Activated naive CD8-positive, alpha-beta T cell treated with anti-CD3 and anti-CD28 coated beads, Interleukin-2, amount 10 ng/mL, durations not matched to agents 7 days and 5 days (primary cell): Measurements from ENCODE around the gene KCTD12. TPM values are rescaled to one million over a fixed set of nuclear protein-coding genes. Genes with fewer than 3 reads are reported as not detected.
"Not testable (repeated sequence)": the region's sequence is repeated elsewhere in the genome, so short reads cannot be mapped to it uniquely, and the experiment has no call there.

Source experiments
- ATAC-seq: fragments of 150-1000 bp; cut with Tn5 transposase; one replicate; pipeline ENCODE4 v1.10.0; 2021; ENCODE audit warnings: low read depth, moderate library complexity
- POLR2A ChIA-PET: fragments of 350-600 bp; sonication (Branson Sonifier 250); formaldehyde crosslinking; loops from one replicate; lab custom pipeline; 2021; ENCODE audit warnings: antibody characterized with exemption; lab: Charles Lee
- DNase-seq: peaks from one replicate; pipeline ENCODE4 v3.0.0; 2021
- H3K27ac Mint-ChIP-seq: one replicate; pipeline ENCODE4 v1.8.0; 2022; ENCODE audit warnings: mild to moderate bottlenecking, mixed read lengths
- H3K27me3 Mint-ChIP-seq: one replicate; pipeline ENCODE4 v1.8.0; 2022; ENCODE audit warnings: mild to moderate bottlenecking, moderate library complexity, mixed read lengths
- H3K36me3 Mint-ChIP-seq: one replicate; pipeline ENCODE4 v1.8.0; 2021; ENCODE audit warnings: mild to moderate bottlenecking, mixed read lengths
- H3K4me1 Mint-ChIP-seq: one replicate; pipeline ENCODE4 v1.8.0; 2021; ENCODE audit warnings: mixed read lengths
- H3K4me3 Mint-ChIP-seq: one replicate; pipeline ENCODE4 v1.8.0; 2022; ENCODE audit warnings: mild to moderate bottlenecking, moderate library complexity, mixed read lengths
- H3K9me3 Mint-ChIP-seq: one replicate; pipeline ENCODE4 v1.8.0; 2021; ENCODE audit warnings: mixed read lengths
- total RNA-seq, 2 experiments: library from RNA; stranded (reverse); gene quantifications; one replicate each; pipeline ENCODE4 v1.2.3, GENCODE V29; 2021

KCTD12 gene
- total RNA-seq, 2 experiments from 2014 or later: 6.1 to 6.5 TPM

- ATAC-seq (no peak), DNase-seq (no peak)
- H3K9me3 Mint-ChIP-seq: peaks cover 3% of the 10 kb centered on the region
- no peak overlapping the region for H3K27ac Mint-ChIP-seq
- H3K27me3 Mint-ChIP-seq: peaks cover 5% of the 10 kb centered on the region
- no peak overlapping the region for H3K4me3 Mint-ChIP-seq
- no peaks in the 10 kb centered on the region for H3K36me3 Mint-ChIP-seq
- H3K4me1 Mint-ChIP-seq: no peaks in the 10 kb centered on the region
- POLR2A ChIA-PET: no interaction called here
These were observed 18.3 kb upstream of the KCTD12 start for GRCh38 chr13:76904507-76904906.

- Mint-ChIP-seq H3K9me3 (peaks cover 8% of the 10 kb centered on the region), H3K36me3 (peaks cover 2% of the 10 kb centered on the region), H3K4me3 (no peak overlapping the region), H3K27ac (no peak overlapping the region), H3K27me3 (peaks cover 5% of the 10 kb centered on the region), H3K4me1 (no peaks in the 10 kb centered on the region)
- peak; percentile 40 for DNase-seq
- POLR2A ChIA-PET: interaction anchor here (0.8 kb wide), 1 partner anchor 1211 kb away, joined by 3 read pairs; no protein-coding TSS in a partner anchor
- peak; percentile 78 for ATAC-seq
These were observed 17.4 kb upstream of the KCTD12 start for GRCh38 chr13:76903544-76904162.

- H3K36me3 Mint-ChIP-seq, DNase-seq, POLR2A ChIA-PET, H3K9me3 Mint-ChIP-seq, H3K4me3 Mint-ChIP-seq, H3K27ac Mint-ChIP-seq, ATAC-seq: not testable (repeated sequence)
- peaks cover 11% of the 10 kb centered on the region for H3K27me3 Mint-ChIP-seq
- H3K4me1 Mint-ChIP-seq: peaks cover 11% of the 10 kb centered on the region
These were observed 12.9 kb upstream of the KCTD12 start for GRCh38 chr13:76899066-76899465.

GRCh38 chr13:76897171-76897570 is 11.0 kb upstream of the KCTD12 start:
- POLR2A ChIA-PET, H3K4me3 Mint-ChIP-seq, H3K36me3 Mint-ChIP-seq, H3K27ac Mint-ChIP-seq, DNase-seq, ATAC-seq, H3K9me3 Mint-ChIP-seq: not testable (repeated sequence)
- H3K4me1 Mint-ChIP-seq: peaks cover 13% of the 10 kb centered on the region
- peaks cover 15% of the 10 kb centered on the region for H3K27me3 Mint-ChIP-seq

- DNase-seq: no peak
- Mint-ChIP-seq H3K9me3 (peaks cover 5% of the 10 kb centered on the region), H3K27ac (no peak overlapping the region), H3K27me3 (peaks cover 34% of the 10 kb centered on the region), H3K4me3 (peak overlapping the region; percentile 31), H3K4me1 (peaks cover 13% of the 10 kb centered on the region), H3K36me3 (peaks cover 2% of the 10 kb centered on the region)
- ATAC-seq: peak; percentile 60
- POLR2A ChIA-PET: interaction anchor here (1.6 kb wide), 1 partner anchor 9 kb away, joined by 7 read pairs; the partner anchor contains the start of gene KCTD12
These were observed 8.4 kb upstream of the KCTD12 start for GRCh38 chr13:76894401-76895110.

GRCh38 chr13:76892488-76892887 is 6.3 kb upstream of the KCTD12 start:
- Mint-ChIP-seq H3K27me3 (peaks cover 47% of the 10 kb centered on the region), H3K4me3 (no peak overlapping the region), H3K4me1 (peaks cover 15% of the 10 kb centered on the region), H3K36me3 (no peaks in the 10 kb centered on the region), H3K9me3 (no peaks in the 10 kb centered on the region), H3K27ac (no peak overlapping the region)
- POLR2A ChIA-PET: no interaction called here
- ATAC-seq (no peak), DNase-seq (no peak)

DNA sequence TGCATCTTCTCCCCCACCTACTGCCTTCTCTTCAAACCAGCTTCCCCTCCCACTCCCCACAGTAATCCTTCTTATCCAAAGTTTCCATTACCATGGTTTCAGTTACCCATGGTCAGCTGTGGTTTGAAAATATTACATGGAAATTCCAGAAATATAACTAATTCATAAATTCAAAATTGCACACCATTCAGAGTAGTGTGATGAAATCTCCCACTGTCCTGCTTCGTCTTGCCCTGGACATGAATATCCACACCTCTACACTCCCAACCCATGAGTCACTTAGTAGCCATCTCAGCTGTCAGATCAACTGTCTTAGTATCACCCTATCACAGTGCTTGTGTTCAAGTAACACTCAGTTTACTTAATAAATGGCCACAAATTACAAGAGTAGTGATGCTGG is 3.8 kb upstream of the KCTD12 start:
- Mint-ChIP-seq H3K27ac (no peak overlapping the region), H3K27me3 (peaks cover 48% of the 10 kb centered on the region), H3K9me3 (no peaks in the 10 kb centered on the region), H3K4me1 (peaks cover 21% of the 10 kb centered on the region), H3K4me3 (no peak overlapping the region), H3K36me3 (no peaks in the 10 kb centered on the region)
- ATAC-seq: no peak
- no peak for DNase-seq
- POLR2A ChIA-PET: no interaction called here

DNA sequence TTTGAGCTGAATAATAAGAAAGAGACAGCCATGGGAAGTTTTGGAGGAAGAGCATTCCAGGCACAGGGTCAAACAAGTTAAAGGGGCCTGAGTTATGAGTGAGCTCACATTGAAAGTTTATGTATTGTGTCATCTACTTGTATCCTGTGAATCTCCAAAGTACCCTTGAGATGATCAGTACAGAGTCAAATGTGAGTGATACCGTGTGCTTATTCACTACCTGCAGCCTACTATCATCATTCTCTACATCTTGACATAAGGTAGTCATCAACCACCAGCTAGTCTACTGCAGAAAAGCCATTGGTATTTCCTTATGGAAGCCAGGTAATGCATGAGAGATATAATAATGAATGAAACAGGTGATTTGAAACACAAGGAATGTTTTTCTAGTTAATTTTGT is 3.0 kb upstream of the KCTD12 start:
- H3K9me3 Mint-ChIP-seq: no peaks in the 10 kb centered on the region
- POLR2A ChIA-PET: no interaction called here

DNA sequence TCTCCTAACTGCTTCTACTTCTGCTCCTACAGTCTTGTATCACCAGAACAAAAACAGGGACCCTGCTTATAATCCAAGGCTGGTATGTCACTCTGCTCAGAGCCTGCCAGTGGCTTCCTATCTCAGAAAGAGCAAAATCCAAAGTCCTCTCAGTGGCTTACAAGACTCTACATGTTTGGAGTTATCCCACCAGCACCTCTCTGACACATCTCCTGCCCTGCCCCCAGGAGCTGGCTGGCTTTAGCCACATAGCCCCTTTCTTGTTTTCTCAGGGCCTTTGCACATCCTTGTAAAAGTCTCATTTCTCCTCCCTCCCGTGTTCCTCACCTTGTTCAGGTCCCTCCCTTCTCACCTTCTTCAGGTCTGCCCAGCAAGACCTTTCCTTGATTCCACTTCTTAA is 2.2 kb upstream of the KCTD12 start:
- Mint-ChIP-seq H3K27me3 (peaks cover 48% of the 10 kb centered on the region), H3K4me1 (peaks cover 18% of the 10 kb centered on the region), H3K4me3 (no peak overlapping the region), H3K36me3 (no peaks in the 10 kb centered on the region), H3K27ac (no peak overlapping the region), H3K9me3 (no peaks in the 10 kb centered on the region)
- POLR2A ChIA-PET: no interaction called here
- DNase-seq (no peak), ATAC-seq (no peak)

More for the DNA sequence above, 3.0 kb upstream of the KCTD12 start:
- no peaks in the 10 kb centered on the region for H3K36me3 Mint-ChIP-seq
- no peak for ATAC-seq
- peaks cover 48% of the 10 kb centered on the region for H3K27me3 Mint-ChIP-seq
- H3K4me1 Mint-ChIP-seq: peaks cover 20% of the 10 kb centered on the region
- no peak for DNase-seq
- H3K4me3 Mint-ChIP-seq: no peak overlapping the region
- H3K27ac Mint-ChIP-seq: no peak overlapping the region

DNA sequence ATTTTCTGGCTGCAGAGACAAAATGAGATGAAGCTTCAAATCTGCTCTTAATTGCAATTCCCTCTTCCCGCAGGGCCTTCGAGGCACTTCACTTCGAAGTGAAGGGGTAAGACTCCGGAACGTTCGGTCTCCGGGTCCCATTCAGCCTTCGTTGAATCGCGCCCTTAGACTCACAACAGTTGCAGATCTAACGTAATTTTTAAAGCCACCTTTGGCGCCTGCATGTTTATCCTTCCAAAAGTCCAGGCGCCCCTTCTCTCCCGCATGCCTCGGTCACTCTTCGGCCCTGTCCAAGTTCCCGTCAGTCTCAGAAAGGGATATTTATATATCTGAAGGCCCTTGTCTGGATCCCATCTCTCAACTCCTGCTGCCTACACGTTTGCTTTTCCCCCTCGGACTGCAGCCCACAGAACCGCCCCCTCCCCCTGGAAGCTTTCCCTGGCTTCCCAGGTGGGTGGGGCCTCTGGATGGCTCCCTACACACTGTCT is 915 bp upstream of the KCTD12 start:
- ATAC-seq (no peak), DNase-seq (no peak)
- Mint-ChIP-seq H3K36me3 (peaks cover 3% of the 10 kb centered on the region), H3K4me3 (peak overlapping the region; percentile 80), H3K4me1 (peaks cover 23% of the 10 kb centered on the region), H3K9me3 (no peaks in the 10 kb centered on the region), H3K27ac (peak overlapping the region; percentile 30), H3K27me3 (peaks cover 41% of the 10 kb centered on the region)
- POLR2A ChIA-PET: interaction anchor here (1.0 to 1.7 kb wide), 2 partner anchors 104 to 442 kb away, joined by 3 to 4 read pairs; no protein-coding TSS in a partner anchor

- Mint-ChIP-seq H3K27ac (peak overlapping the region; percentile 54), H3K36me3 (peaks cover 5% of the 10 kb centered on the region), H3K9me3 (no peaks in the 10 kb centered on the region), H3K27me3 (peaks cover 34% of the 10 kb centered on the region), H3K4me1 (peaks cover 26% of the 10 kb centered on the region), H3K4me3 (peak overlapping the region; percentile 77)
- POLR2A ChIA-PET: interaction anchor here (1.2 to 2.5 kb wide), 5 partner anchors 9 to 443 kb away, joined by 4 to 9 read pairs (median 7); partner anchors contain the start of genes CLN5 and FBXL3
- ATAC-seq (peak; percentile 23), DNase-seq (no peak)
These were observed 257 bp downstream of the KCTD12 start for GRCh38 chr13:76886005-76886291.

GRCh38 chr13:76885203-76886004 is 801 bp downstream of the KCTD12 start:
- ATAC-seq (peak; percentile 57), DNase-seq (peak; percentile 79)
- H3K27me3 Mint-ChIP-seq: peaks cover 29% of the 10 kb centered on the region
- H3K27ac Mint-ChIP-seq: peak overlapping the region; percentile 88
- H3K4me1 Mint-ChIP-seq: peaks cover 27% of the 10 kb centered on the region
- H3K36me3 Mint-ChIP-seq: peaks cover 5% of the 10 kb centered on the region
- POLR2A ChIA-PET: interaction anchor here (1.2 to 2.5 kb wide), 5 partner anchors 9 to 444 kb away, joined by 4 to 9 read pairs (median 7); partner anchors contain the start of genes CLN5 and FBXL3
- H3K4me3 Mint-ChIP-seq: peak overlapping the region; percentile 95
- no peaks in the 10 kb centered on the region for H3K9me3 Mint-ChIP-seq

GRCh38 chr13:76884907-76885202 is 1.4 kb downstream of the KCTD12 start:
- Mint-ChIP-seq H3K9me3 (no peaks in the 10 kb centered on the region), H3K4me3 (peak overlapping the region; percentile 95), H3K27me3 (peaks cover 23% of the 10 kb centered on the region), H3K36me3 (peaks cover 5% of the 10 kb centered on the region), H3K27ac (peak overlapping the region; percentile 88), H3K4me1 (peaks cover 29% of the 10 kb centered on the region)
- no peak for DNase-seq
- POLR2A ChIA-PET: interaction anchor here (1.2 to 2.5 kb wide), 4 partner anchors 10 to 142 kb away, joined by 4 to 9 read pairs (median 8); partner anchors contain the start of genes CLN5 and FBXL3
- no peak for ATAC-seq
